ENCODE measurements around the gene CLEC2L.

CLEC2L gene

GRCh38 chr7:139568346-139568675 lies 44.8 kb downstream of the CLEC2L start (continued):
- no peak for TF ChIP-seq POU6F1 (CRISPR knock-in tag; IDR thresholded peaks at IDR 0.05; ENCODE audit: borderline replicate concordance, low read depth)

- TF ChIP-seq ESRRG (CRISPR knock-in tag; IDR thresholded peaks at IDR 0.05) (no peak), OSR1 (CRISPR knock-in tag; IDR thresholded peaks at IDR 0.05) (no peak), SNAI2 (CRISPR knock-in tag; IDR thresholded peaks at IDR 0.05) (no peak), POU6F1 (CRISPR knock-in tag; IDR thresholded peaks at IDR 0.05; ENCODE audit: borderline replicate concordance, low read depth) (no peak)
- TF ChIP-seq, protein P1, sequence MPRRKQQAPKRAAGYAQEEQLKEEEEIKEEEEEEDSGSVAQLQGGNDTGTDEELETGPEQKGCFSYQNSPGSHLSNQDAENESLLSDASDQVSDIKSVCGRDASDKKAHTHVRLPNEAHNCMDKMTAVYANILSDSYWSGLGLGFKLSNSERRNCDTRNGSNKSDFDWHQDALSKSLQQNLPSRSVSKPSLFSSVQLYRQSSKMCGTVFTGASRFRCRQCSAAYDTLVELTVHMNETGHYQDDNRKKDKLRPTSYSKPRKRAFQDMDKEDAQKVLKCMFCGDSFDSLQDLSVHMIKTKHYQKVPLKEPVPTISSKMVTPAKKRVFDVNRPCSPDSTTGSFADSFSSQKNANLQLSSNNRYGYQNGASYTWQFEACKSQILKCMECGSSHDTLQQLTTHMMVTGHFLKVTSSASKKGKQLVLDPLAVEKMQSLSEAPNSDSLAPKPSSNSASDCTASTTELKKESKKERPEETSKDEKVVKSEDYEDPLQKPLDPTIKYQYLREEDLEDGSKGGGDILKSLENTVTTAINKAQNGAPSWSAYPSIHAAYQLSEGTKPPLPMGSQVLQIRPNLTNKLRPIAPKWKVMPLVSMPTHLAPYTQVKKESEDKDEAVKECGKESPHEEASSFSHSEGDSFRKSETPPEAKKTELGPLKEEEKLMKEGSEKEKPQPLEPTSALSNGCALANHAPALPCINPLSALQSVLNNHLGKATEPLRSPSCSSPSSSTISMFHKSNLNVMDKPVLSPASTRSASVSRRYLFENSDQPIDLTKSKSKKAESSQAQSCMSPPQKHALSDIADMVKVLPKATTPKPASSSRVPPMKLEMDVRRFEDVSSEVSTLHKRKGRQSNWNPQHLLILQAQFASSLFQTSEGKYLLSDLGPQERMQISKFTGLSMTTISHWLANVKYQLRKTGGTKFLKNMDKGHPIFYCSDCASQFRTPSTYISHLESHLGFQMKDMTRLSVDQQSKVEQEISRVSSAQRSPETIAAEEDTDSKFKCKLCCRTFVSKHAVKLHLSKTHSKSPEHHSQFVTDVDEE (CRISPR knock-in tag; IDR thresholded peaks at IDR 0.05): no peak
- TF ChIP-seq, protein P2, sequence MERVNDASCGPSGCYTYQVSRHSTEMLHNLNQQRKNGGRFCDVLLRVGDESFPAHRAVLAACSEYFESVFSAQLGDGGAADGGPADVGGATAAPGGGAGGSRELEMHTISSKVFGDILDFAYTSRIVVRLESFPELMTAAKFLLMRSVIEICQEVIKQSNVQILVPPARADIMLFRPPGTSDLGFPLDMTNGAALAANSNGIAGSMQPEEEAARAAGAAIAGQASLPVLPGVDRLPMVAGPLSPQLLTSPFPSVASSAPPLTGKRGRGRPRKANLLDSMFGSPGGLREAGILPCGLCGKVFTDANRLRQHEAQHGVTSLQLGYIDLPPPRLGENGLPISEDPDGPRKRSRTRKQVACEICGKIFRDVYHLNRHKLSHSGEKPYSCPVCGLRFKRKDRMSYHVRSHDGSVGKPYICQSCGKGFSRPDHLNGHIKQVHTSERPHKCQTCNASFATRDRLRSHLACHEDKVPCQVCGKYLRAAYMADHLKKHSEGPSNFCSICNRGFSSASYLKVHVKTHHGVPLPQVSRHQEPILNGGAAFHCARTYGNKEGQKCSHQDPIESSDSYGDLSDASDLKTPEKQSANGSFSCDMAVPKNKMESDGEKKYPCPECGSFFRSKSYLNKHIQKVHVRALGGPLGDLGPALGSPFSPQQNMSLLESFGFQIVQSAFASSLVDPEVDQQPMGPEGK (CRISPR knock-in tag; IDR thresholded peaks at IDR 0.05; ENCODE audit: borderline replicate concordance): no peak
- no peak for ATAC-seq
These were observed 45.5 kb downstream of the CLEC2L start for GRCh38 chr7:139568813-139569490.

- TF ChIP-seq GLIS3 (CRISPR knock-in tag; IDR thresholded peaks at IDR 0.05): no peak
- TF ChIP-seq, protein P2 (CRISPR knock-in tag; IDR thresholded peaks at IDR 0.05; ENCODE audit: borderline replicate concordance): no peak
- ATAC-seq: no peak
These were observed 46.6 kb downstream of the CLEC2L start for GRCh38 chr7:139570119-139570518.

DNA sequence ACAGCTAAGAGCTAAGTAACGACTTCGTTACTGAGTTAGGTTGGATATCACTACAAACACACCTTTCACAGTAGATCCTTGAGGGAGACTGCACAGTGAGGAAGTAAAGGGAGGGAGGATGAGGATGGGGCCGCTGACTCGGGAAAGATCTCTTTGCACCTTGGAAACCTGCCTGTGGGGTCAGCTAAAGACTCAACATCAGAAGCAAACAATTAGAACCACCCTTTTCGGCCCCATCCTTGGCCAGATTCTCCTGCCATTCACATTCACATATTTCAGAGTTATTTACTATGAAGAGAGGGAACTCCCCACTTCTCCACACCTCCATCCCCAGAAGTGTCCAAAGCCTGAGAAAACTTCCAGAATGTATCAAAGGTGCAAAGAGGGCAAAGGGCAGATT lies 47.1 kb downstream of the CLEC2L start:
- ATAC-seq: no peak
- TF ChIP-seq ZFP30 (CRISPR knock-in tag; IDR thresholded peaks at IDR 0.05): no peak
- TF ChIP-seq OSR1 (CRISPR knock-in tag; IDR thresholded peaks at IDR 0.05): no peak
- TF ChIP-seq, protein P2 (CRISPR knock-in tag; IDR thresholded peaks at IDR 0.05; ENCODE audit: borderline replicate concordance): no peak
- TF ChIP-seq POU6F1 (CRISPR knock-in tag; IDR thresholded peaks at IDR 0.05; ENCODE audit: borderline replicate concordance, low read depth): no peak
- TF ChIP-seq ESRRG (CRISPR knock-in tag; IDR thresholded peaks at IDR 0.05): no peak
- no peak for TF ChIP-seq ZNF70 (CRISPR knock-in tag; IDR thresholded peaks at IDR 0.05)
- no peak for TF ChIP-seq ZNF565 (CRISPR knock-in tag; conservative IDR thresholded peaks at IDR 0.05; ENCODE audit: low read depth)
- TF ChIP-seq, protein P1 (CRISPR knock-in tag; IDR thresholded peaks at IDR 0.05): no peak
- TF ChIP-seq TOX (CRISPR knock-in tag; IDR thresholded peaks at IDR 0.05; ENCODE audit: borderline replicate concordance): no peak
- TF ChIP-seq, protein P3, sequence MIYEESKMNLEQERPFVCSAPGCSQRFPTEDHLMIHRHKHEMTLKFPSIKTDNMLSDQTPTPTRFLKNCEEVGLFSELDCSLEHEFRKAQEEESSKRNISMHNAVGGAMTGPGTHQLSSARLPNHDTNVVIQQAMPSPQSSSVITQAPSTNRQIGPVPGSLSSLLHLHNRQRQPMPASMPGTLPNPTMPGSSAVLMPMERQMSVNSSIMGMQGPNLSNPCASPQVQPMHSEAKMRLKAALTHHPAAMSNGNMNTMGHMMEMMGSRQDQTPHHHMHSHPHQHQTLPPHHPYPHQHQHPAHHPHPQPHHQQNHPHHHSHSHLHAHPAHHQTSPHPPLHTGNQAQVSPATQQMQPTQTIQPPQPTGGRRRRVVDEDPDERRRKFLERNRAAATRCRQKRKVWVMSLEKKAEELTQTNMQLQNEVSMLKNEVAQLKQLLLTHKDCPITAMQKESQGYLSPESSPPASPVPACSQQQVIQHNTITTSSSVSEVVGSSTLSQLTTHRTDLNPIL (CRISPR knock-in tag; IDR thresholded peaks at IDR 0.05; ENCODE audit: low read depth): no peak
- TF ChIP-seq TCF4 (CRISPR knock-in tag; IDR thresholded peaks at IDR 0.05; ENCODE audit: borderline replicate concordance): no peak
- no peak for TF ChIP-seq ISL1 (CRISPR knock-in tag; IDR thresholded peaks at IDR 0.05)
- no peak for TF ChIP-seq CSDC2 (CRISPR knock-in tag; IDR thresholded peaks at IDR 0.05)
